SKM-1 (cell line): Measurements from ENCODE around the gene NOSIP.

Experiments used
- DNase-seq: peaks from one replicate; lab custom pipeline; 2025; ENCODE audit not compliant: unreplicated experiment; lab: John Stamatoyannopoulos, UW

Gene NOSIP

GRCh38 chr19:49514151-49514550 is 66.2 kb downstream of the NOSIP start:
- no peak for DNase-seq

DNA sequence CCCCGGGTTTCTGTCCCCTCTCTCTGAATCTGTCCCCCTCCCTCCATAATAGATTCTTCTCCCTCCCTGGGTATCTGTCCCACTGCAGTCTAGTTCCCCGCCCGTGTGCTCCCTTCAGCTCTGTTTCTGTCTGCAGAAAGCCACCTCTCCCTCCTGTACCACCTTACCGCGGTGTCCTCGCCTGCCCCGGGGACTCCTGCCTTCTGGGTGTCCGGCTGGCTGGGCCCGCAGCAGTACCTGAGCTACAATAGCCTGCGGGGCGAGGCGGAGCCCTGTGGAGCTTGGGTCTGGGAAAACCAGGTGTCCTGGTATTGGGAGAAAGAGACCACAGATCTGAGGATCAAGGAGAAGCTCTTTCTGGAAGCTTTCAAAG is 66.6 kb downstream of the NOSIP start:
- DNase-seq, result no peak

DNA sequence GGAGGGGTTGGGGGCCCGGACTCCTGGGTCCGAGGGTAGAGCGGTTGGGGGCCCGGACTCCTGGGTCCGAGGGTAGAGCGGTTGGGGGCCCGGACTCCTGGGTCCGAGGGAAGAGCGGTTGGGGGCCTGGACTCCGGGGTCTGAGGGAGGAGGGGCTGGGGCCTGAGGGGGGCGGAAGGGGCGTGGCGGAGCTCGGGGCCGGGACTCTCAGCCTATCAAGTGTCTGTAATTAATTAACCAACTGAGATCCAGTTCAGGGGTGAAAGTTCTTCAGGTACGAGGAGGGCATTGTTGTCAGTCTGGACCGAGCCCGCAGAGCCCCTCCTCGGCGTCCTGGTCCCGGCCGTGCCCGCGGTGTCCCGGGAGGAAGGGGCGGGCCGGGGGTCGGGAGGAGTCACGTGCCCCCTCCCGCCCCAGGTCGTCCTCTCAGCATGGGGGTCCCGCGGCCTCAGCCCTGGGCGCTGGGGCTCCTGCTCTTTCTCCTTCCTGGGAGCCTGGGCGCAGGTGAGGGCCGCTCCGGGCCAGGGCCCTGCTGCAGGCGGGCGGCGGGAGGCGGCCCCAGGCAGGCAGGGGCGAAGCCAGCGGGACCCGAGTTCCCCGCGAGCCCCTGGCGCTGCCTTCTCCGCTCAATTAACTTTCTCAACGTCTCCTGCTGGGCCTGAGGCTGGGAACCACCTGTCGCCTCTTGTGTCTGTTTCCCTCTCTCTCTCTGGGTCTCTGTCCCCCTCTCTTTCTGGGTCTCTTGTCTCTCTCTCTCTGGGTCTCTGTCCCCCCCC is 67.2 kb downstream of the NOSIP start:
- DNase-seq, result no peak

GRCh38 chr19:49507803-49508494 is 72.4 kb downstream of the NOSIP start:
- DNase-seq, result no peak

- no peak for DNase-seq
These were observed 73.7 kb downstream of the NOSIP start for GRCh38 chr19:49506575-49507105.
